IPS-NIHi7 (cell line): ENCODE measurements around the gene VPREB1.
"Not testable (repeated sequence)": the region's sequence is repeated elsewhere in the genome, so short reads cannot be mapped to it uniquely, and the experiment has no call there.

Experiments
- DNase-seq: peaks from one replicate; pipeline ENCODE4 v3.0.0; 2012; ENCODE audit warnings: mixed read lengths; ENCODE audit errors: extremely low spot score

Gene VPREB1, protein sequence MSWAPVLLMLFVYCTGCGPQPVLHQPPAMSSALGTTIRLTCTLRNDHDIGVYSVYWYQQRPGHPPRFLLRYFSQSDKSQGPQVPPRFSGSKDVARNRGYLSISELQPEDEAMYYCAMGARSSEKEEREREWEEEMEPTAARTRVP

DNA sequence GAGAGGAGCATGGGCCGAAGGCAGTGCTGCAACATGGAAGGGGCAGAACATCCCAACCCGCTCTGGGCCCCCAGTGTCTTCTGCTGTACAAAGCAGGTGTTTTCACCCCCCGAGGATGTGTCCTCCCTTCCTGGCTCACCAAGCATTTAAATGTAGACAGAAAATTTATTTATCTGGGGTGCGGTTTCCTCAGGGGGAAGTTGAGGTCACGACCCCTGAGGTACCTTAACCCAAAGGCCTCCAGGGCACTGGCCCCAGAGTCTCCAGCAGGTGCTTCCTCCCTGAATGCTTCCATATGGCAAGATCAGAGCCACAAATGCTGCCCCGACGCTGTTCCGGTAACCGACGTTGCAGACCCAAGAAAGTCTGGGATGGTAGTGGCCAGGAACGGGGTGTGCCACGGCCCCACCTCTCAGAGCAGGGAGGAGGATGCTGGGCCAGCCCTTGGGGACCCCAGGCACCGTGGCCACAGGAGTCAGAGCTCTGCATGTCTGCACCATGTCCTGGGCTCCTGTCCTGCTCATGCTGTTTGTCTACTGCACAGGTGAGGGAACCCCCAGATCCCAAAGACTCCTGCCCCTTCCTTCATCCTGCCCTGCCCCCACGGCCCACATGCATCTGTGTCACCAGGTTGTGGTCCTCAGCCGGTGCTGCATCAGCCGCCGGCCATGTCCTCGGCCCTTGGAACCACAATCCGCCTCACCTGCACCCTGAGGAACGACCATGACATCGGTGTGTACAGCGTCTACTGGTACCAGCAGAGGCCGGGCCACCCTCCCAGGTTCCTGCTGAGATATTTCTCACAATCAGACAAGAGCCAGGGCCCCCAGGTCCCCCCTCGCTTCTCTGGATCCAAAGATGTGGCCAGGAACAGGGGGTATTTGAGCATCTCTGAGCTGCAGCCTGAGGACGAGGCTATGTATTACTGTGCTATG is at the start of gene VPREB1:
TSS of gene VPREB1 (plus strand) at position 471 of the 935 bp plus-strand sequence. CDS start at position 499, 28 bp downstream.
- no peak for DNase-seq

DNA sequence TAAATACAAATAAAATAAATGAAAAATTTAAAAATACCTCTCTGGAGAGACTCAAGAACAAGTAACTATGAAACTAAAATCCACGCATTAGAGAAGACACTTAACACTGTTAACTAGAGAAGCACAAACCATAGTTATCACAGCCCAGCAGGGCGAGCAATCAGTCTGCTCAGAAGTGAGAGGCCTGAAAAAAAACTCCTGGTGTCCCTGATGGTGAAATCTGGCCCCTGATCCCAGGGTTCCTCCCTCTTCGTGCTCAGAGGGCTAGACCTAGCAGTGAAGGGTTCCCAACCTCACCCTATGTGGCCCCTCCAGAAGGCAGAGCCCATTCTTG is 49.7 kb upstream of the VPREB1 start:
- DNase-seq = no peak

DNA sequence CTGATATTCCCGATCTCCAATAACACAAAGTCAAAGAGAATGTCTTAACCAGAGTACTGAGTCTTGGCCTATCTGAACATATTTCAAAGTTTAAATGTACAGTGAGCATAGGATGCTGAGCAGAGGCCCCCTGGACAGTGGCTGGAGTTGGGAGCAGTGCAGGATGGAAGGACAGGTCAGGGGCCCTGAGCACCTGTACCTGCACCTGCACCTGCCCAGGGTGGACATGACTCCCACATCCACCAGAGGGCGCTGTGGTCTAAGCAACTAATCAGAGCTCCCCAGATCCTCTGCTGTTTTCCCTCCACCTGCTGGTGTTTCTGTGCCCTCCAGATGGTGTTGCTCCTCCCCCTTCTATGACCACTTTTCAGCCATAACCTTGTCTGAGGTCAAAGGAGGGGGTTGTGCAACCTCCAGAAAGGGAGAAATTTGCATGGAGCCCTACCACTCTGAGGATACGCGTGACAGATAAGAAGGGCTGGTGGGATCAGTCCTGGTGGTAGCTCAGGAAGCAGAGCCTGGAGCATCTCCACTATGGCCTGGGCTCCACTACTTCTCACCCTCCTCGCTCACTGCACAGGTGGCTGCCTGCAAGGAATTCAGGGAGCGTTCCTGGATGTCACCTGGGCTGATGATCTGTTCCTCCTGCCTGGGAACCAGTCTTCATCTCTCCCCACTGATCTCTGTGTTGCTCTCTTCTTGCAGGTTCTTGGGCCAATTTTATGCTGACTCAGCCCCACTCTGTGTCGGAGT is 49.1 kb upstream of the VPREB1 start:
- peak; percentile 96 for DNase-seq

DNA sequence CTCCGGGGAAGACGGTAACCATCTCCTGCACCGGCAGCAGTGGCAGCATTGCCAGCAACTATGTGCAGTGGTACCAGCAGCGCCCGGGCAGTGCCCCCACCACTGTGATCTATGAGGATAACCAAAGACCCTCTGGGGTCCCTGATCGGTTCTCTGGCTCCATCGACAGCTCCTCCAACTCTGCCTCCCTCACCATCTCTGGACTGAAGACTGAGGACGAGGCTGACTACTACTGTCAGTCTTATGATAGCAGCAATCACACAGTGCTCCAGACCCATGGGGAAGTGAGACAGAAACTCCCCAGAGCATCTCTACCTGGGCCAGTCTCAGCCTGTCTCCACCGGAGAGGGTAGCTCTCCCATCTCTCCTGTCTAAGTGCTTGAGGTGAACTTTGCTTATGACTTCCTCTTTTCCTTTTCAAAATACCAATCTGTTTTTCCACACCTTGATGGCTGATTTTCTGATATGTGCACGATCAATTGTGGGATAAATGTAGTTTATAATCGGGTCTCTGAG is 48.5 kb upstream of the VPREB1 start:
- no peak for DNase-seq

DNA sequence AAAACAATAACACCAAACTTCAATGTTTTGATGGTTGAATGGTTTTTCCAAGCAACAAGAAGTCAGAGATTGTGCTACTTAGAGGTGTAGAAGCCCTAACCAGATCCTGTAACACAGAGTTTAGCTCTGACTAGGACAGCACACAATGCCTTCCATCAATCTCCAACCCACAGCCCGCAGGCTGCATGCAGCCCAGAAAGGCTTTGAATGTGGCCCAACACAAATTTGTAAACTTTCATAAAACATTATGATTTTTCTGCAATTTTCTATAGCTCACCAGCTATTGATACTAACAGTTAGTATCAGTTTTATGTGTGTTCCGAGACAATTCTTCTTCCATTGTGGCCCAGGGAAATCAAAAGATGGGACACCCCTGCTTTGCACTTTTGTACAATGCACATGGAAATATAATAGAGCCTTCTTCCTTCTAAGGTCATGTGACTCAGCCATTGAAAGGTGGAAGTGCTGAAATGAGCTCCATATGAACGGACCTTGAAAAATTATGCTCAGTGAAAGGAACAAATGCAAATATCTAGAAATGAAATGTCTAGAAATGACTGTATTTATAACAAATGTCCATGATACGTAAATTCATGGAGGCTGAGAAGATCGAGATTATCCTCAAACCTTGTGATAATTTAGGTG is 47.6 kb upstream of the VPREB1 start:
- no peak for DNase-seq

DNA sequence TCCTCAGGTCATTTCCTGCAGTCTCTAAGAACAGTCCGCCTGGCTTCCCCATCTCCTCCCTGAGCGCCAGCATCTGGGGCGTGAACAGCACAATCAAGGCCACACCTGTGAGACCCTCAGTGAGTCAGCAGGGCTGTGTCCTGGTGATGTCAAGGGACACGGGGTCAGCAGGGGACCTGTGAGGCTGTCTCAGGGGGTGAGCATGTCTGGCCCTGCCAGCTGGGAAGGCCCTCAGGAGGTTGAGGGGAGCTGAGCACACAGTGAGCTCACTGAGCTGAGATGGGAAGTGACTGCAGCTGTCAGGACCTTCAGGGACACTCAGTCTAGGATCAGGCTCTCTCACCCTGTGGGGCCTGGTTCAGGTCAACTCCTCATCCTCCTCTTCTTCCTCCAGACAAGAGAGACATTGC is 46.6 kb upstream of the VPREB1 start:
- DNase-seq = peak; percentile 2

DNA sequence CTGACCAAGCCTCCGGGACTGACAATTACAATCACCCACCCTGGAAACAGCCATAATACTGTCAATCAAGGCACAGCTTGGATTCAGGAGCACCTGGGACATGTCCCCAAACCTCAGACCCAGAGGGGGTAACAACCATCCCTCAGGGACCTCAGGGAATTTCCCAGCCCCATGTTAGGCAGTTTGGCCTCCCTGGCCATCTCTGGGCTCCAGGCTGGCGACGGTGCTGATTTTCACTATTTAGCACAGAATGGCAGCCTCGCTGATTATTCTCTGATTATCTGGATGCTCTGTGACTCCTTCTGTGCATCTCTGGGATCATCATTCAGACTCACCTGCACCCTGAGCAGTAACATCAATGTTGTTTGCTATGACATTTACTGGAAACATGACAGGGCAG is 45.8 kb upstream of the VPREB1 start:
- no peak for DNase-seq

DNA sequence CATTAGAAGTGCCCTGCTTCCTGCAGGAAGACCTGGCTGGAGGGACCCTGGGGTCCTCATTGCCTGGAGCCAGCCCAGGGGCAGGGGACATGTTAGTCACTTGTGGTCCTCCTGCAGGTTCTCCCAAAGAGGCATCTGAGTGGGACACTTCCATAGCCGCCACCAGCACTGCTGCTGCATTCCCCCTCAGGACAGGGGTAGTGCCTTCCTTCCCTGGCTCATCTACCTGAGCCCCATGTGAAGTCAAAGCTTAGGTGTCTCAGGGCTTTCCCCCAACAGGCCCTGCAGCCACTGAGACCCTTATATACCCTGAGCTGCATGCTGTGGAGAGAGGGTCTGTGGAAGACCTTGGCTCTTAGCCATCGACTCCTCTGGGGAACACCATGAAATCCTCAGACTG is 45.0 kb upstream of the VPREB1 start:
- DNase-seq = no peak

DNA sequence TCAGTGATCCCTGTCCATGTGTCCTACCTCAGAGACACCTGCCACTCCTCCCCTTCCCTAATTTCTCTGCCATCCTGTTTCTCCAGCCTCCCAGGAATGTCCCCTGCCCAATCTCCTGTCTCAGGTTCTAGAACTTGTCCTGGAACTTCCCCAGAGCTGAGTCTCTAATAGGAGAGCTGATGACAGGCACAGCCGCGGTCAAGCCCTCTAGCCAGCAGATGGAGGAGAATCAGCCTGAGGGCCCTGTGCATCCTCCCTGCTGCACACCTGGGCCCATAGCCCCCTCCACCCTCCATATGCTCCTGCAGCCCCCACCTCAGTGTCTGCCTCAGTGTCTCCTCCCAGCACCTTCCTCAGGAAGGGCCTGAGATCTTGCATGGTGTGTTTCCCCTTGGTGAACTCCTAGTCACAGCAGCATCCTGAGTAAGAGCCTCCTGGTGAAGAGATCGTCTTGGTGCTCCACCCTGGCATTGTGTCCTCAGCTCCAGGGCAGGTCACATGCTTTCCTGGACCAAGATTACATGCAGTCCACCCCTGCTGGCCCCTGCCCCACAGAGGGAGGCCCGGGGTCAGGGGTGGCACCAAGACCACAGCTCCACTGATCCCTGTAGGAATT is 43.9 kb upstream of the VPREB1 start:
- no peak for DNase-seq

DNA sequence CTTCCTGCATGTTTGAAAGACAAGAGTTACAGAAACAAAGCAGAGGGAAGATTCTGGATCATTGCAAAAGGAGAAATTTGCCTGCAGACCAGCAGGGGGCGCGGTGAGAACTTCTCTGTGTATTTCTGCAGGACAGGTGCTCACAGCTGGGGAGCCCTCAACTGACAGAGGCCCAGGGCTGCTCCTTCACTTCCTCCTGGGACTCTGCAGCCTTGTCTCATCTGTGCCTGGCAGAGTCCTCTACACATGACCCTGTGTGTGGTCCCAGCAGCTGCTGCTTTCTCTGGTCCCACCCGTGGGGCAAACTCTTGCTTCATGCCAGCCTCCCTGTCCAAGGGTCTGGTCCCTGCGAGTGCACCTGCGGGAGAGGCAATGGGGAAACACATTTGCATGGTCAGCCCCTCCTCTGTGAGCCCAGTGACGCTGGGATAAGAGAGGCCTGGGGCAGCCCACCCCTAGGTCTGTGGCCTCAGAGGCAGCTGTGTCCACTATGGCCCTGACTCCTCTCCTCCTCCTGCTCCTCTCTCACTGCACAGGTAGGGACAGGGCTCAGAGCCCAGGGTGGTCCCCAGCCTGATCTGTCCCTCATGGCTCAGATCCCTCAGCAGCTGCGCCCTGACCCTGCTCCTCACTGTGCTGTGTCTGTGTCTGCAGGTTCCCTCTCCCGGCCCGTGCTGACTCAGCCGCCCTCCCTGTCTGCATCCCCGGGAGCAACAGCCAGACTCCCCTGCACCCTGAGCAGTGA is 43.2 kb upstream of the VPREB1 start:
- DNase-seq = peak; percentile 62

DNA sequence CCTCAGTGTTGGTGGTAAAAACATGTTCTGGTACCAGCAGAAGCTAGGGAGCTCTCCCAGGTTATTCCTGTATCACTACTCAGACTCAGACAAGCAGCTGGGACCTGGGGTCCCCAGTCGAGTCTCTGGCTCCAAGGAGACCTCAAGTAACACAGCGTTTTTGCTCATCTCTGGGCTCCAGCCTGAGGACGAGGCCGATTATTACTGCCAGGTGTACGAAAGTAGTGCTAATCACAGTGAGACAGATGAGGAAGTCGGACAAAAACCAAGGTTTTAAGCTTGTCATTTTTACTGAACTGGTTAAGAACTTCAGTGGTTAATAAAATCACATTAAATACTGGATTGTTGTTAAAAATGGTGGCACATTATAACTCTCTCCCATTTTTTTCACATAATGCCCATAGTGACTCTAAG is 42.6 kb upstream of the VPREB1 start:
- DNase-seq = no peak

DNA sequence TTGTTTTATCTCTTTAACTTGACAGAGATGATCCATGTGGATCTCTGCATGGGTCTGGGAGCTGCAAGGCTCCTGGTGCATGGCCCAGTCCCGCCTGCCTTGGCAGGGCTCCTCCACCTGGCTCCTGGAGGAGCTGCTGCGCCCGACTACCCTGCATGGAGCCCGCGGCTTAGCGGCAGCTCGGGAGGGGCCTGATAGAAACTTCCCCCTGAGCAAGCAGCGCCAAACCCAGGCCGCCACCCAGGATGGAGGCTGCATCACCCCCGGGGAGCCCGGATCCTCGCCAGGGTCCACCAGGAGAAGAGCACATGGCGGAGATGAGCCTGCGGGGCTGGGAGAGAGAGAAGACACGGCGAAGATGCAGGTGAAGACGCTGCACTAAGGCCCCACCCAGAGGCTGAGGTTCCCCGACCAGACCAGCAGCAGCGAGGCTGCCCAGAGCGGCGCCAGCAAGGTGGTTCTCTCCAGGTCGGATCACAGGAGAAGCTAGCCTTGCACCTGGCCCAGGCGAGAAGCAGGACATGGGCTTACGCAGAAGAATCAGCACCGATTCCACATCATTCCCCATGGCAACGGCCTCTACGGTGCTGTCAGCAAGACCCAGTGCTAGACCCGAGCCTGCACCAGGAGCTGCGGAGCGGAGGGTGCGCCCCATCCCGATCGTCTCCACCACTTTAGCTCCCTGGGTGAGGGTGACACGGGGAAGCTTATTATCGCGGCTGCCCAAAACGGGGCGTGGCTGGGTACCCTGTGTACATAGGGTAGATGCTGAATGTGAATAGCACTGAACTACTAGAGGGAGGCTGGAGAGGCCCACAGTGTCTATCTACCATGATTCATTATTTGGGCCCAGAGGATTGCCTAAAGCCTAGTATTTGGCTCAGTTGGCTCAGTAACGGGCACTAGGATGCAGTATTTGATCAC is 41.3 kb upstream of the VPREB1 start:
- no peak for DNase-seq

DNA sequence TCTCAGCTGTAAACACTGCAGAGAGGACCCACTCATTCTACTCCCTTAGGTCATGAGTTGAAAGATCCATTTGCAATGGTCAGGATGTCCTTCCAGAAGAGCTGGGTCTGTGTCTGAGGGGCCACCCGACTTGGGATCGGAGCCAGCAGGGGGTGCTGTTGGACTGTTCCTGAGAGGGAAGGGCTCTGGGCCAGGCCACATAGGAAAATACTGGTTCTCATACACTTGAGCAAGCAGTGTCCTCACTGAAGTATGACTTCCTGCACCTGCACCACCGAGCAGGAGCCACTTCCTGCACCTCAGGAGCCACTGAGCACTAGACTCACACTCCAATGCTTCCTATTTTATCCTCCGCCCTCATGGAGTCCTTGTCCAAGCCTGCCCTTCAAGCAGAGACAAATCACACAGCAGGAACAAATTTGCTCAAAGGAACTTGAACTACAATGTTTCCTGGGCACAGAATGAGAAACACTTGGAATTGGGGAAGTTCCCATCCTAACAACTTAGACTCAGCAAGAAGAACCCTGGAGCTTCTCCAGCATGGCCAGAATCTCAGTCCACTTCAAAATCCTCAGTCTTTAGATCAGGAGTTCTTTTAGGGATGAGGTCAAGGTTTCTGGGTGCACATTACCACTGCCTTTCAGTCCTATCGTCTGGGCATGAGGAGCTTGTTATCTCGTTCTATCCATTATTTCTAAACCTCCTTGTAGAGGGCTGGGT is 36.6 kb upstream of the VPREB1 start:
- peak; percentile 82 for DNase-seq

DNA sequence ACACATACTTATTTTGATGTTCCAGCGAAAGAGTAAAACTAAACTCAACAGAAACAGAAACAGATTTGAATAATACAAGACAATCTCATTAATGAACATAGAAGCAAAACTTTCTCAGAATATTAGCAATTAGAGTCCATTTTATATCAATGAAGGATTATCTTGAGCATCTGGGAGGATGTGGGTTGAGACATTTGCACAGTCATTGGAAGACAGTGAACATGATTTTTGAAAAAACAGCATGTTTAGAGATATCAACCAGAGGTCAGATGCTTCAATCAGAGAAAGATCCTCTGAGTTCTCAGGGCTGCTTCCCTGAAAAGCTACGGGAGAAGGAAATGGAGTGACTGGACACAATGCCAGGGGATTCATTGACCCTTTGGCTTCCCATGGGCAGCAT is 35.9 kb upstream of the VPREB1 start:
- no peak for DNase-seq

DNA sequence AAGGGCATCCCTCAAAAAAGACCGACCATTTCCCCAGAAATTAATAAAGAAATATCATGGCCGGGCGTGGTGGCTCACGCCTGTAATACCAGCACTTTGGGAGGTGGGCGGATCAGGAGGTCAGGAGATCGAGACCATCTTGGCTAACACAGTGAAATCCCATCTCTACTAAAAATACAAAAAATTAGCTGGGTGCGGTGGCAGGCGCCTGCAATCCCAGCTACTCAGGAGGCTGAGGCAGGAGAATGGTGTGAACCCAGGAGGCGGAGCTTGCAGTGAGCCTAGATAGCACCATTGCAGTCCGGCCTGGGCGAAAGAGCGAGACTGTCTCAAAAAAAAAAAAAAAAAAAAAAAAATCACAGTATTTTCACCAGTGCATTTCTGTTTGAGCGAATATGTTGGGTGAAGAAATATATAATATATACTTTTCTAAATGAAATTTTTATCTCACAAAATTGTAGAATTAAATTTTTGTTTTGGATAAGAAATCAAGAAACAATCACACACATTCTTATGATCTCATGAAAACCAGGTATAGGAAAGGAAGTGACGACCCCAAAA is 35.4 kb upstream of the VPREB1 start:
- DNase-seq = not testable (repeated sequence)

DNA sequence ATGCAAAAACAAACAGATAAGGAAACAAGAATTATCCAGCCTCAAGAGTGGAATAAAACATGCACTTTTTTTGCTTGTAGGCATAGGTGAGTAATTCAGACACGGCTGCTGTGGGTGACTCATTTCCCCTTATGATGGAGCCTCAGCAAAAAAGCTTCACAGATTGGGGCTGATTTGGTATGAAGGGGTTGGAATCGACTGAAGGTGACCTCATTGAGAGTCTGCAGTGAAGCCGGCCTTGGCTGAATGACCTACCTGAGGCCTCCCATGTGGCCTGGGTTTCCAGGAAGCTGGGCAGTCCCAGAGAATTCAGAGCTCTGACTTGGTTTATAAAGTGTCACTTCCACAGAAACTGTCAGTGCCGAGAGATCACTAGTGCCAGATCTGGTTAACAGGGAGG is 34.2 kb upstream of the VPREB1 start:
- no peak for DNase-seq

DNA sequence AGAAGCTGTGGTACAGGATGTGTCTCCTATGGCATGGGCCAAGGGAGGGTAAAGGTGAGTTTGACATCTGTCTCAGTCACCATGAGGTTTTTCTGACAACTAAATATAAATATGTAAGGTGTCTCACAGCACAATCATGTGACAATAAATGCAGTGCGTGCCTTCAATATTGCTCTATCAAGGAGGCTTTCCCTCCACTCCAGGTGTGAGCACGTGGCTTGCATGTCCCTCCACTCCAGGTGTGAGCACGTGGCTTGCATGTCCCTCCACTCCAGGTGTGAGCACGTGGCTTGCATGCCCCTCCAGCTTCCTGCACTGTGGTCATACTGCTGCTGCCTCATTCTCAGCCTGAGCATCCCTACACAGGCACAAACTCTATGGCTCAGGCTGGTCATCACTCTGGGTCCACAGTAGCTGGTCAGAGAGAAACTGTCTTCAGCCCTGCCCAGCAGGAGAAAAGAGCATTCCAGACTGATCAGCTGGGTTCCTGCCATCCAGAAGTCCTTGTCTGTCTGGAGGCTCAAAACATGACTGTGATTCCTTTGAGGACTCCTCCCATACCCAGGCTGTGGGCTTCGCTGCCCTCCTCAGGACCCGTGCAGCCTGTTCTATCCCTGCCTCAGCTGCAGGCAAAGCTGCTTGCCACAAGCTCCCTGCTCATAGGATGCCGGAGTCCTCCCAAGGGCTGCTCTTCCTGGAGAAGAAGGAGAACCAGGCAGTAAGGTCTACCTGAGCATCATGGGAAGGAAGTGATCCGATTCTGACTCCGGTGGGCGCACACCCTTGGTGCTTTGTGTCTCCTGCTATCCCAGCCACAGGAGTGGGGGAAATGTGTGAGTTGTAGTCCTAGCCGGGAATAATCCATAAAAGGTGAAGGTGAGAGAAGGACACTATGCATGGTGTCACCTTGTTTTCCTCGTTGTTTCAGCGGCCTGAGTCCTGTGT is 33.4 kb upstream of the VPREB1 start:
- DNase-seq = no peak

DNA sequence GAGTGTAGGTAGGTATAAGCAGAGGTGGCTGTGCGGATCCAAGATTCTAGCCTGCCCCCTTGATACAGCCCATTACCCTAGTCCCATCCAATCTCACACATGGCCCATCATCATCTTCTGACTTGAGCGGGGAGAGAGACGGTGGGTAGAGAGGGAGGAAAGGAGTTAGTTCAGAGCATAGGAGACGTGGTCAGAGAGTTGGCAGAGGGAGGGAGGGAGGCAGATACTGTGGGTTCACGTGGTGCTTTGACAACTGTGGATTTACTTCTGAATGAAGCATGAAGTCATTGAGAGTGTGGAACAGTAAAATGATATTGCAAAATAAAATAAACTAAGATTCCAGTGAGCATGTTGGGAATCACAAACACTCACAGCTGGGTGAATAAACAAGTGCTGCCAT is 31.4 kb upstream of the VPREB1 start:
- no peak for DNase-seq
